ENCODE results near the gene LAMB1.
"Not testable (repeated sequence)": the region's sequence is repeated elsewhere in the genome, so short reads cannot be mapped to it uniquely, and the experiment has no call there.

The LAMB1 gene

DNA sequence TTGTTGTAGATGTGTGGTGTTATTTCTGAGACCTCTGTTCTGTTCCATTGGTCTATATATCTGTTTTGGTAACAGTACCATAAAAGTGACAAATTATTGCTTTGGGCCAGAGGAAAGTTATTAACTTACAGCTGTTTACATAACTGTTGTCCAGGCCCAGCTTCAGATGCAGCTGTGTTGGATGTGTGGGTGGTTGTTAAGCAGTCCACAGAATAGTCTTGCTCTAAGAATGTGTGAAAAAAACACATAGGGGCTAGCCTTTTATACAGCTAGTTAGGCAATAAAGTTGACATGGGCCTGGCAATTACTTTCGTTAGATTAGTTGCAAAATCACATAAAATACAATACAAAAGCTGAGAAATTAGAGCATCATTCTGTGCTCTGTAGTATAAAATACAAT is 80.1 kb downstream of the LAMB1 start:
- ATAC-seq (replicated peaks; ENCODE audit: extremely low read depth, poor library complexity, severe bottlenecking) (no peak), DNase-seq (ENCODE audit: low spot score in 2 of 2) (no peak)
- Mint-ChIP-seq H3K9me3 (no peaks in the 10 kb centered on the region), H3K4me3 (no peak overlapping the region), H3K36me3 (ENCODE audit: insufficient read depth) (peaks cover 42% of the 10 kb centered on the region), H3K27me3 (no peaks in the 10 kb centered on the region), H3K27ac (ENCODE audit: low read depth) (no peak overlapping the region), H3K4me1 (peaks cover 30% of the 10 kb centered on the region)

DNA sequence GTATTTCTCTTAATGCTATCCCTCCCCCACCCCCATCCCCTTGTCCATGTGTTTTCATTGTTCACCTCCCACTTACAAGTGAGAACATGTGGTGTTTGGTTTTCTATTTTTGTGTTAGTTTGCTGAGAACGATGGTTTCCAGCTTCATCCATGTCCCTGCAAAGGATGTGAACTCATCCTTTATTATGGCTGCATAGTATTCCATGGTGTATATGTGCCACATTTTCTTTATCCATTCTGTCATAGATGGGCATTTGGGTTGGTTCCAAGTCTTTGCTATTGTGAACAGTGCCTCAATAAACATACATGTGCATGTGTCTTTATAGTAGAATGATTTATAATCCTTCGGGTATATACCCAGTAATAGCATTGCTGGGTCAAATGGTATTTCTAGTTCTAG is 81.1 kb downstream of the LAMB1 start:
- not testable (repeated sequence) for H3K27me3 Mint-ChIP-seq; H3K27ac Mint-ChIP-seq (ENCODE audit: low read depth); DNase-seq (ENCODE audit: low spot score in 2 of 2); ATAC-seq (replicated peaks; ENCODE audit: extremely low read depth, poor library complexity, severe bottlenecking); H3K4me3 Mint-ChIP-seq; H3K9me3 Mint-ChIP-seq
- peaks cover 51% of the 10 kb centered on the region for H3K36me3 Mint-ChIP-seq (ENCODE audit: insufficient read depth)
- peaks cover 30% of the 10 kb centered on the region for H3K4me1 Mint-ChIP-seq

DNA sequence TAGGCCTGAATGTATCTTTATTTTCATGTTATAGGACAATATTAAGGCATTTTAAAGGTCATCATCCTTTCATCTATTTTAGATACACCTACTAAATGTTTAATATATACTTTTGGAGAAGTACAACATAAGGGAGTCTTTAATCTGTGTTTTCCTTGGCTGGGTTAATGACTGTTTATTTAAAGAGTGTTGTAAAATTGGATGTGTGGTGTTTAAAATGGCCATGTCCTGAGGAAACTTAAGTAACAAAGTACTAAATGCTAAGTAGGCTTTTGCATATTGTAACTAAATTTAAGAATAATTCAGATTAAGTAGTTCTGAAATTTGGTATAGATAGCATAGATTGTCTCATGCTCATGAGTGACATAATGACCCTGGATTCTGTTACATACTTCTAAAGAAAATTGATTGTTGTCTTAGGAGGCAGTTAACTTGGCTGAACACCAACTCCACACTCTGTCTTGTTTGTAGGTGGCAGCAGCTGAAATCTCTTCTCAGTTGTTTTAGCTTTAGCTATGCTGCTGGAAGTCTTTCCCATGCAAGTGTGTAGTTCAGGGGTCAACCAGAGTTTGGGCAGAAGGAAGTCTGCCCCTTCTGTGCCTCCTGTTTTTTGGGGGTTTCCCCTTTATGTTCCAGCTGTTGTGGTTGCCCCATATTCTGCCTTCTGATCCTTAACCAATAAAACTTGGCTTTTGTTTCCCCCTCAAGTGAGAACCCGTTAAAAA is 82.8 kb downstream of the LAMB1 start:
- peaks cover 31% of the 10 kb centered on the region for H3K4me1 Mint-ChIP-seq
- no peak overlapping the region for H3K4me3 Mint-ChIP-seq
- no peak overlapping the region for H3K27ac Mint-ChIP-seq (ENCODE audit: low read depth)
- peaks cover 57% of the 10 kb centered on the region for H3K36me3 Mint-ChIP-seq (ENCODE audit: insufficient read depth)
- no peak for DNase-seq (ENCODE audit: low spot score in 2 of 2)
- H3K27me3 Mint-ChIP-seq, result no peaks in the 10 kb centered on the region
- no peaks in the 10 kb centered on the region for H3K9me3 Mint-ChIP-seq
- no peak for ATAC-seq (replicated peaks; ENCODE audit: extremely low read depth, poor library complexity, severe bottlenecking)

DNA sequence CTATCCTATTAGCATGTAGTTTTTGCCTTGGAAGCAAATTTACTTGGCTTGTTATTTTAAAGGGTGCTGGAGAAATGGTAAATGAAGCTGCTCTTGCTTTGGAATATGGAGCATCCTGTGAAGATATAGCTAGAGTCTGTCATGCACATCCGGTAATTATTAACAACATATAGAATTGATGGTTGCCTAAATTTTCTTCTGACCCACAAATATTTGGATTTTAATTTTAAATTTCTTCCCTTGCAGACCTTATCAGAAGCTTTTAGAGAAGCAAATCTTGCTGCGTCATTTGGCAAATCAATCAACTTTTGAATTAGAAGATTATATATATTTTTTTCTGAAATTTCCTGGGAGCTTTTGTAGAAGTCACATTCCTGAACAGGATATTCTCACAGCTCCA is 84.0 kb downstream of the LAMB1 start:
- no peak overlapping the region for H3K4me3 Mint-ChIP-seq
- H3K27me3 Mint-ChIP-seq, result no peaks in the 10 kb centered on the region
- no peak overlapping the region for H3K27ac Mint-ChIP-seq (ENCODE audit: low read depth)
- no peaks in the 10 kb centered on the region for H3K9me3 Mint-ChIP-seq
- H3K4me1 Mint-ChIP-seq, result peaks cover 31% of the 10 kb centered on the region
- no peak for ATAC-seq (replicated peaks; ENCODE audit: extremely low read depth, poor library complexity, severe bottlenecking)
- DNase-seq (ENCODE audit: low spot score in 2 of 2), result no peak
- H3K36me3 Mint-ChIP-seq (ENCODE audit: insufficient read depth), result peaks cover 61% of the 10 kb centered on the region

DNA sequence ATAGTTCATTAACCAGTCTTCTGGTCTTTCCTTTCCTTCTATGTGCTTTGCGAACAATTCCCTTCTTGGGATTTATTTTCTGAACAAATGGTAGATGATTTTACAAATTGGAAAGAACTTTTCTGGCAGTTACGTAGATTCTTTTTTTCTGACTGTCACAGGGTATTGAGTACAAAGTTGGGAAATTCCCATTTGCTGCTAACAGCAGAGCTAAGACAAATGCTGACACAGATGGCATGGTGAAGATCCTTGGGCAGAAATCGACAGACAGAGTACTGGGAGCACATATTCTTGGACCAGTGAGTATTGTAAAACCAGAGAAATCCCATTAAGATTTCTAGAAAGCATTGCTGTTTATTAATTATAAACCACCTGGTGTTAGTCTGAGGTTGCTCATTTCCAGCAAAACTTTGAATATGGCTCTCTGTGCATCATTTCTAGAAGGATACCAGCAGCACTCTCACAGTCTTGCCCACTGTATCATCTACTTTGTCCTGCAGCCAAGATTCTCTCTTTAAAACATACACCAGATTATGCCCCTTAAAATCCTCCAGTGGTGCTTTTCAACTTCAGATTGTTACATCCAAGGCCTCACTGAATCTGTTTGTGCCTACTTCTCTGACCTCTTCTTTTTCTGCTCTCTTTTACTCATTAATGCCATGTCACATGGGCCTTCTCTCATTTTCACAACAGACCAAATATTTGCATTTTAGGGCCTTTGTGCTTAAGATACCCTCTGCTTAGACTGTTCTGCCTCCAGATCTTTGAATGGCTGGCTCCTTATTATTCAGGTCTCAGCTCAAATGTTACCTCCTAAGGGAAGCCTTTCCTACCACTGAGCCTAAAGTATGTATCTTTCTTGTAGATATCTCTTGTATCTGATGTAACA is 85.0 kb downstream of the LAMB1 start:
- no peaks in the 10 kb centered on the region for H3K9me3 Mint-ChIP-seq
- DNase-seq (ENCODE audit: low spot score in 2 of 2) (no peak), ATAC-seq (replicated peaks; ENCODE audit: extremely low read depth, poor library complexity, severe bottlenecking) (no peak)
- H3K4me3 Mint-ChIP-seq, result no peak overlapping the region
- no peak overlapping the region for H3K27ac Mint-ChIP-seq (ENCODE audit: low read depth)
- peaks cover 62% of the 10 kb centered on the region for H3K36me3 Mint-ChIP-seq (ENCODE audit: insufficient read depth)
- no peaks in the 10 kb centered on the region for H3K27me3 Mint-ChIP-seq
- peaks cover 31% of the 10 kb centered on the region for H3K4me1 Mint-ChIP-seq

DNA sequence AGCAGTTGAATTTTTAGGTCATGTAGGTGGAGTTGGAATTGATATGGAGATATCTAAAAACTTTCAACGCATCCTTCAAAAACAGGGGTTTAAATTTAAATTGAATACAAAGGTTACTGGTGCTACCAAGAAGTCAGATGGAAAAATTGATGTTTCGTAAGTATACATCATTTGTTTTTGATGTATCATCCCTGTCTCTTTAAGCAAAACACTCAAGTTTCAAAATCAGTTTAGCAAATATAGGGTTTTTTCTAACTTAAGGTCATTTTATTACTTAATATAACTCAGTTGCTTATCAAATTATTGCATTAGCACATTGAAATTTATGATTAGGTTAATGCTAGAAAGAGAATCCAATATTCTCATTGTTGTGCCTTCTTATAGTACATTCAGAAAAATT is 87.4 kb downstream of the LAMB1 start:
- Mint-ChIP-seq H3K27ac (ENCODE audit: low read depth) (peak overlapping the region; percentile 77), H3K36me3 (ENCODE audit: insufficient read depth) (peaks cover 68% of the 10 kb centered on the region), H3K9me3 (peaks cover 5% of the 10 kb centered on the region), H3K27me3 (no peaks in the 10 kb centered on the region), H3K4me1 (peaks cover 36% of the 10 kb centered on the region), H3K4me3 (no peak overlapping the region)
- no peak for DNase-seq (ENCODE audit: low spot score in 2 of 2)
- ATAC-seq (replicated peaks; ENCODE audit: extremely low read depth, poor library complexity, severe bottlenecking), result no peak

DNA sequence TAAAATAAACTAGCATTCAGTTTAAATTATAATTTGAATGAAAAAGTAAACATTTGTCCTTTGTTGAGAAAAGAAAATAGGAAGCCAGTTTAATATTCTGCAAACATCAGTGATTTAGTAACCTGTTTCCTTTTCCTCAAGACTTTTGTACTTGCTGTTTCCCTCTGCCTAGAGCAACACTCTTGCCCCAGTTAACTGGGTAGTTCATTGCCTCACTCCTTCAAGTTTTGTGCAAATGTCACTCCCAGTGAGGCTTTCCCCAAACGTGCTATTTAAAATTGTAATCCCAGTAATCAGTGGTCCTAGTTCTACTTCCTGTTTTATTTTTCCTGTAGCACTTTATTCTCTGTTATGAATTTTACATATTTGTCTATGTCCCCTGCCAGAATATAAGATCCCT is 88.1 kb downstream of the LAMB1 start:
- no peak for DNase-seq (ENCODE audit: low spot score in 2 of 2)
- Mint-ChIP-seq H3K36me3 (ENCODE audit: insufficient read depth) (peaks cover 70% of the 10 kb centered on the region), H3K4me1 (peaks cover 35% of the 10 kb centered on the region), H3K4me3 (no peak overlapping the region), H3K27ac (ENCODE audit: low read depth) (peak overlapping the region; percentile 77), H3K27me3 (no peaks in the 10 kb centered on the region), H3K9me3 (peaks cover 5% of the 10 kb centered on the region)
- ATAC-seq (replicated peaks; ENCODE audit: extremely low read depth, poor library complexity, severe bottlenecking), result no peak

DNA sequence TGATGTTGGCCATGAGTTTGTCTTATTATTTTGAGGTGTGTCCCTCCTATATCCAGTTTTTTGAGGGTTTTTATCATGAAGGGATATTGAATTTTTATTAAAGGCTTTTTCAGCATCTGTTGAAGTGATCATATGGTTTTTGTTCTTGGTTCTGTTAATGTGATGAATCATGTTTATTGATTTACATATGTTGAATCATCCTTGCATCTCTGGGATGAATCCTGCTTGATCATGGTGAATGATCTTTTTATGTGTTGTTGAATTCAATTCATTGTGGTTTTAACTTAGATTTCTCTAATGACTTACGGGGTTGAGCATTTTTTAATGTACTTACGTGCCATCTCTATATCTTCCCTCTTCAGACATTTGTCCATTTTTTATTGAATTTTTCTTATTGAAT is 89.1 kb downstream of the LAMB1 start:
- DNase-seq (ENCODE audit: low spot score in 2 of 2), result no peak
- H3K27me3 Mint-ChIP-seq, result no peaks in the 10 kb centered on the region
- no peak overlapping the region for H3K4me3 Mint-ChIP-seq
- H3K36me3 Mint-ChIP-seq (ENCODE audit: insufficient read depth), result peaks cover 73% of the 10 kb centered on the region
- H3K9me3 Mint-ChIP-seq, result peaks cover 5% of the 10 kb centered on the region
- peaks cover 35% of the 10 kb centered on the region for H3K4me1 Mint-ChIP-seq
- no peak for ATAC-seq (replicated peaks; ENCODE audit: extremely low read depth, poor library complexity, severe bottlenecking)
- no peak overlapping the region for H3K27ac Mint-ChIP-seq (ENCODE audit: low read depth)

DNA sequence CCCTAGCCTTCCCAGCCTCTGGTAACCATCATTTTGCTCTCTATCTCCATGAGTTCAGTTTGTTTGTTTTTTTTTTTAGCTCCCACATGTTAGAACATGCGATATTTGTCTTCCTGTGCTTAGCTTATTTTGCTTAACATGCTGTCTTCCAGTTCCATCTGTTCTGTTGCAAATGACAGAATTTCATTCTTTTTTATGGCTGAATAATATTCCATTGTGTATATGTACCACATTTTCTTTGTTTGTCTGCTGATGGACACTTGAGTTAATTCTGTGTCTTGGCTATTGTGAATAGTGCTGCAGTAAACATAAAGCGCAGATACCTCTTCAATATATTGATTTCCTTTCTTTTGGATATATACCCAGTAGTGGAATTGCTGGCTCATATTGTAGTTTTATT is 91.0 kb downstream of the LAMB1 start:
- Mint-ChIP-seq H3K36me3 (ENCODE audit: insufficient read depth) (peaks cover 73% of the 10 kb centered on the region), H3K9me3 (peaks cover 5% of the 10 kb centered on the region), H3K4me3 (no peak overlapping the region), H3K27ac (ENCODE audit: low read depth) (no peak overlapping the region), H3K27me3 (no peaks in the 10 kb centered on the region), H3K4me1 (peaks cover 35% of the 10 kb centered on the region)
- DNase-seq (ENCODE audit: low spot score in 2 of 2), result no peak
- ATAC-seq (replicated peaks; ENCODE audit: extremely low read depth, poor library complexity, severe bottlenecking), result no peak

DNA sequence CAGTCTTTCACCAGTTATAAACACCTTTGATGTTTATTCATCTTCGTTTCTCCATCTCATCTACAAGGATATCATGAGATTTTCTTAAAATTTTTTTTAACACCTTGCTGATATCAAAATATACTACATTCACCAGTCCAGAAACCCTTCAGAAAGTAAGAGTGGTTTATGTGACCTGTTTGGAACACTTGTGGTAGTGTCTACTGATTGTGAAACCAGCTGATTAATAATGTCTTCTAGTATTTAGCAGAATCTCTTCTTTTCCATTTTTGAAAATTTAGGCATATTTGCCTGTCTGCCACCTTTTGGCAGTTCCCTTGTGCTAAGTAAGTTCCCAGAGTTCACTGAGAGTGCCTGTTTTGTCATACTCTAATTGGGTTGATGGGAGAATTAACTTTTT is 93.5 kb downstream of the LAMB1 start:
- Mint-ChIP-seq H3K36me3 (ENCODE audit: insufficient read depth) (peaks cover 79% of the 10 kb centered on the region), H3K4me3 (no peak overlapping the region), H3K27me3 (no peaks in the 10 kb centered on the region), H3K4me1 (peaks cover 29% of the 10 kb centered on the region), H3K9me3 (peaks cover 5% of the 10 kb centered on the region), H3K27ac (ENCODE audit: low read depth) (no peak overlapping the region)
- ATAC-seq (replicated peaks; ENCODE audit: extremely low read depth, poor library complexity, severe bottlenecking) (no peak), DNase-seq (ENCODE audit: low spot score in 2 of 2) (no peak)

DNA sequence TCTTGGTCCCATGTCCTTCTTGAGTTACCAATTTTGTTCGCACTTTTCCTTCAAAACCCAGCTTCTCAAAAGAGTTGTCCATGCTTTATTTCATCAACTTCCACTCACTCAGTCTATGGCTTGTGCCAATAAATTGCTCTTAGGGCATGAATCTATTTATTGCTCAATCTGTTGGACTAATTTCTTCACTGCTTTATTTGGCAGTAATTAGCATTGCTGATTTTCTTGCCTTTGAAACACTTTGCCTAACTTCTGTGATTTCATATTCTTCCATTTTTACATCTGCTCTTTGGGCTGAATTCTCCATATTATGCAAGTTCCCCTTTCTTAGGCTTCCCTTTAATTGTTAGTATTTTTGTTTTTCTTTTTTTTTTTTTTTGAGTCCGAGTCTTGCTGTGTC is 95.2 kb downstream of the LAMB1 start:
- peaks cover 80% of the 10 kb centered on the region for H3K36me3 Mint-ChIP-seq (ENCODE audit: insufficient read depth)

DNA sequence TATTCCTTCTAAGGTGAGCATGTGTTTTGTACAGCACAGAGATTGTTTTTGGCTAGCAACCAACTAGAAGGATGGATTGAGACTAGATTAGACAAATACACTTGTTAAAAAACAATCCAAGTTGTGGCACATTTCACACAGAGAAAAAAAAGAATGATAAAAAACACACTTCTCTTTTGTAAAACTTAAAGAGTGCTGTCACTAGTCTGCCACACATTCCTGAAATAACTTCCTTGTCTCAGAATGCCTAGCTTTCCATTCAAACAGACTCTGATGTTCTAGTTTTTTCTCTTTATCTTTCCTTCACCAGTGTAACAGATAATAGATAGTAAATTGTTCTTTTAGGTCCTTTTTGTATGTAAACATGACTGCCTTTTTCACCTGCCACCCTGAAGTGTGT is 100.6 kb downstream of the LAMB1 start:
- Mint-ChIP-seq H3K9me3 (no peaks in the 10 kb centered on the region), H3K36me3 (ENCODE audit: insufficient read depth) (peaks cover 53% of the 10 kb centered on the region), H3K27ac (ENCODE audit: low read depth) (no peak overlapping the region), H3K4me1 (peaks cover 20% of the 10 kb centered on the region), H3K27me3 (no peaks in the 10 kb centered on the region), H3K4me3 (no peak overlapping the region)
- DNase-seq (ENCODE audit: low spot score in 2 of 2) (no peak), ATAC-seq (replicated peaks; ENCODE audit: extremely low read depth, poor library complexity, severe bottlenecking) (no peak)

More for the DNA sequence above, 95.2 kb downstream of the LAMB1 start:
- no peak overlapping the region for H3K4me3 Mint-ChIP-seq
- H3K9me3 Mint-ChIP-seq, result peaks cover 5% of the 10 kb centered on the region
- DNase-seq (ENCODE audit: low spot score in 2 of 2) (no peak), ATAC-seq (replicated peaks; ENCODE audit: extremely low read depth, poor library complexity, severe bottlenecking) (no peak)
- H3K27ac Mint-ChIP-seq (ENCODE audit: low read depth), result no peak overlapping the region
- no peaks in the 10 kb centered on the region for H3K27me3 Mint-ChIP-seq
- H3K4me1 Mint-ChIP-seq, result peaks cover 13% of the 10 kb centered on the region

DNA sequence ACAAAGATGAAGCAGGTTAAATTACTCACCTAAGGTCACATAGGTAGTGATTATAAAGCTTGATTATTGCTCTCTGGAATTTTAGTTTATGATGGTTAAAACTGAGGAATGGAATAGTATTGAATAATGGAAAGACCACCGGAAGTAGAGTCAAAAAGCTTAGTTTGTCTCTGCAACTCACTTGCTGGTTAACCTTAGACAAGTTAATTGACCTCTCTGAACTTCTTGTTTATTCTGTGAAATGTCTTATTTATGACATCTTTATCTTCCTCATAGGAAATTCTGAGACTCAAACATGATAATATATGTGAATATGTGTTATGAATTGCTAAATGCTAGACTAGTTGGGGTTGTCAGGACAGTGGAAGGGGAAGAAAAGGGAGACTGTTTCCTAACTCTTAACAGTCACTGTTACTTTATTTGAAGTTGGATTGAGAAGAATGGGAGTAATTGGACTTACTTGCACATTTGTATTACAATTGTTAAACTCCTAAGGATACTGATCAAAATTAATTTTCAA is 102.4 kb downstream of the LAMB1 start:
- Mint-ChIP-seq H3K9me3 (no peaks in the 10 kb centered on the region), H3K27me3 (no peaks in the 10 kb centered on the region), H3K4me3 (no peak overlapping the region), H3K27ac (ENCODE audit: low read depth) (peak overlapping the region; percentile 38), H3K36me3 (ENCODE audit: insufficient read depth) (peaks cover 41% of the 10 kb centered on the region), H3K4me1 (peaks cover 35% of the 10 kb centered on the region)
- ATAC-seq (replicated peaks; ENCODE audit: extremely low read depth, poor library complexity, severe bottlenecking) (no peak), DNase-seq (ENCODE audit: low spot score in 2 of 2) (no peak)

All from central memory CD8-positive, alpha-beta T cell (primary cell).